Measurements from ENCODE around the gene HOXA13.
A peak's percentile ranks its signal among the peaks of the same experiment; 100 is the strongest.

The HOXA13 gene

GRCh38 chr7:27147199-27148030, 52.5 kb downstream of the HOXA13 start, which contains the start of gene HOXA6:
Gene HOXA6 (minus strand): TSS chr7:27147774. CDS start chr7:27147749, 25 bp downstream.
- Mint-ChIP-seq H3K27ac (no peak within 1 kb of the TSS), H3K9me3 (no peaks in the 10 kb centered on the region), H3K36me3 (no peaks in the 10 kb centered on the region), H3K27me3 (peaks cover 21% of the 10 kb centered on the region), H3K4me3 (peak within 1 kb of the TSS; percentile 66), H3K4me1 (peaks cover 29% of the 10 kb centered on the region)
- ATAC-seq (ENCODE audit: low read depth) = no peak
- DNase-seq (ENCODE audit: low spot score in 2 of 2) = peak in 1 of 2 donors; percentile 29

- no peak overlapping the region for H3K27ac Mint-ChIP-seq
These were observed 53.2 kb downstream of the HOXA13 start for GRCh38 chr7:27146491-27147198.

GRCh38 chr7:27145914-27146412, 53.9 kb downstream of the HOXA13 start:
- Mint-ChIP-seq H3K9me3 (no peaks in the 10 kb centered on the region), H3K27me3 (peaks cover 16% of the 10 kb centered on the region)
- DNase-seq (ENCODE audit: low spot score in 2 of 2) = no peak

More at GRCh38 chr7:27146491-27147198, 53.2 kb downstream of the HOXA13 start:
- no peak for ATAC-seq (ENCODE audit: low read depth)
- Mint-ChIP-seq H3K9me3 (no peaks in the 10 kb centered on the region), H3K4me3 (no peak overlapping the region), H3K4me1 (peaks cover 26% of the 10 kb centered on the region), H3K27me3 (peaks cover 17% of the 10 kb centered on the region), H3K36me3 (no peaks in the 10 kb centered on the region)
- no peak for DNase-seq (ENCODE audit: low spot score in 2 of 2)

GRCh38 chr7:27145165-27145913, 54.6 kb downstream of the HOXA13 start:
- peaks cover 16% of the 10 kb centered on the region for H3K27me3 Mint-ChIP-seq
- no peak overlapping the region for H3K27ac Mint-ChIP-seq
- H3K4me1 Mint-ChIP-seq = peaks cover 15% of the 10 kb centered on the region
- no peaks in the 10 kb centered on the region for H3K36me3 Mint-ChIP-seq
- ATAC-seq (ENCODE audit: low read depth) = no peak
- no peak overlapping the region for H3K4me3 Mint-ChIP-seq
- no peak for DNase-seq (ENCODE audit: low spot score in 2 of 2)
- H3K9me3 Mint-ChIP-seq = no peaks in the 10 kb centered on the region

More at GRCh38 chr7:27145914-27146412, 53.9 kb downstream of the HOXA13 start:
- ATAC-seq (ENCODE audit: low read depth) = no peak
- H3K36me3 Mint-ChIP-seq = no peaks in the 10 kb centered on the region
- H3K27ac Mint-ChIP-seq = no peak overlapping the region
- H3K4me3 Mint-ChIP-seq = no peak overlapping the region
- H3K4me1 Mint-ChIP-seq = peaks cover 19% of the 10 kb centered on the region

GRCh38 chr7:27144781-27145164, 55.1 kb downstream of the HOXA13 start:
- ATAC-seq (ENCODE audit: low read depth) (no peak), DNase-seq (ENCODE audit: low spot score in 2 of 2) (no peak)
- no peak overlapping the region for H3K4me3 Mint-ChIP-seq
- no peaks in the 10 kb centered on the region for H3K9me3 Mint-ChIP-seq
- peaks cover 13% of the 10 kb centered on the region for H3K4me1 Mint-ChIP-seq
- H3K27ac Mint-ChIP-seq = no peak overlapping the region
- H3K36me3 Mint-ChIP-seq = no peaks in the 10 kb centered on the region
- H3K27me3 Mint-ChIP-seq = peaks cover 16% of the 10 kb centered on the region

Measured in memory B cell (primary cell).